ENCODE results near the gene COL26A1. TPM values are rescaled to one million over a fixed set of nuclear protein-coding genes. Genes with fewer than 3 reads are reported as not detected.

COL26A1 gene
- polyA plus RNA-seq, 1 donor from 2014 or later, result 36.6 TPM

DNA sequence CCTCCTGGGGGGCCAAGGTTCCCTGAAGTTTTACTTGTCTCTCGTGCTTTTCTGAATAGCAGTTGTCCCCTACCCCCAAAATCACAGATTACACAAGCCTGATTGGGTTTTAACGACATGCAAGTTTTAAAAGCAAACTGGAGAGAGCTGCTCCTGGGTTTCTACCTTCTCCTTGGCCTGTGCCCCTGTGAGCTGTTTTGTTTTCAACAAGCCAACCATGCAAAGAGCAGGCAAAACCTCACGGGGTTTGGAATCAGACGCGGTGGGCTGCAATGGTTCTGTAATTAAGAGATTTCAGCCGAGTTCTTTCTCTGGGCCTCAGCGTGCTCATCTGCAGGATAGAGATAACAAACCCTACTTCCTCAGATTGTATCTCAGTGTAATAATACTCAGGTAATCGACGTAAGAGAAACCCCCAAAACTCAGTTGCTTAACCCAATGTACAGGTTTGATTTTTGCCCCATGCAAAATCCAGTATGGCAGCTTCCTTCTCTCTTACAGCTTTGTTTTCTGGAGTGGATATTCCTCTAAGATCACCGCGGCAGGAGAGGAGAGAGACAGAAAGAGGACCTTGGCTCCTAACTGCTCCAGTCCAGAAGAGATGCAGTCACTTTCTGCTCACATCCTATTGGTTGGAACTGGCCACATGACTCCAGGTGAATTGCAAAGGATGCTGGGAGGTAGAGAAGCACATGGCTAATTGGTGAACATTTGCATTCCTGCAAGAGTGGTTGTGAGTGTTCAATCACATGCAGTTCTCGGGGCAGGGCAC, 224.4 kb downstream of the COL26A1 start:
- no peak overlapping the region for H3K9ac ChIP-seq (ENCODE audit: low read length)
- H3K79me2 ChIP-seq (replicated peaks; ENCODE audit: insufficient read depth, low read length), result no peaks in the 10 kb centered on the region
- H3K27ac ChIP-seq (ENCODE audit: low read length), result no peak overlapping the region
- no peaks in the 10 kb centered on the region for H4K20me1 ChIP-seq (ENCODE audit: insufficient read depth)
- H3K36me3 ChIP-seq (ENCODE audit: insufficient read depth, low read length), result no peaks in the 10 kb centered on the region
- H3K27me3 ChIP-seq (ENCODE audit: insufficient read depth, low read depth, low read length), result no peaks in the 10 kb centered on the region
- H3K4me2 ChIP-seq (ENCODE audit: low read length), result no peak overlapping the region
- H2AFZ ChIP-seq (ENCODE audit: low read depth, low read length), result no peak overlapping the region
- no peaks in the 10 kb centered on the region for H3K9me2 ChIP-seq (ENCODE audit: insufficient read depth, low read length)
- no peaks in the 10 kb centered on the region for H3K9me3 ChIP-seq (ENCODE audit: low read length)
- H3K4me3 ChIP-seq (ENCODE audit: low read length), result no peak overlapping the region
- TF ChIP-seq POLR2AphosphoS5 (IDR thresholded peaks at IDR 0.05) (no peak), TAF1 (IDR thresholded peaks at IDR 0.05; ENCODE audit: low read depth) (no peak), EZH2 (IDR thresholded peaks at IDR 0.05; ENCODE audit: borderline replicate concordance, insufficient read depth, low read length, poor library complexity, severe bottlenecking) (no peak), RAD21 (conservative IDR thresholded peaks at IDR 0.05) (no peak), SMC3 (conservative IDR thresholded peaks at IDR 0.05; ENCODE audit: poor library complexity) (no peak)
- TF ChIP-seq, protein P1, sequence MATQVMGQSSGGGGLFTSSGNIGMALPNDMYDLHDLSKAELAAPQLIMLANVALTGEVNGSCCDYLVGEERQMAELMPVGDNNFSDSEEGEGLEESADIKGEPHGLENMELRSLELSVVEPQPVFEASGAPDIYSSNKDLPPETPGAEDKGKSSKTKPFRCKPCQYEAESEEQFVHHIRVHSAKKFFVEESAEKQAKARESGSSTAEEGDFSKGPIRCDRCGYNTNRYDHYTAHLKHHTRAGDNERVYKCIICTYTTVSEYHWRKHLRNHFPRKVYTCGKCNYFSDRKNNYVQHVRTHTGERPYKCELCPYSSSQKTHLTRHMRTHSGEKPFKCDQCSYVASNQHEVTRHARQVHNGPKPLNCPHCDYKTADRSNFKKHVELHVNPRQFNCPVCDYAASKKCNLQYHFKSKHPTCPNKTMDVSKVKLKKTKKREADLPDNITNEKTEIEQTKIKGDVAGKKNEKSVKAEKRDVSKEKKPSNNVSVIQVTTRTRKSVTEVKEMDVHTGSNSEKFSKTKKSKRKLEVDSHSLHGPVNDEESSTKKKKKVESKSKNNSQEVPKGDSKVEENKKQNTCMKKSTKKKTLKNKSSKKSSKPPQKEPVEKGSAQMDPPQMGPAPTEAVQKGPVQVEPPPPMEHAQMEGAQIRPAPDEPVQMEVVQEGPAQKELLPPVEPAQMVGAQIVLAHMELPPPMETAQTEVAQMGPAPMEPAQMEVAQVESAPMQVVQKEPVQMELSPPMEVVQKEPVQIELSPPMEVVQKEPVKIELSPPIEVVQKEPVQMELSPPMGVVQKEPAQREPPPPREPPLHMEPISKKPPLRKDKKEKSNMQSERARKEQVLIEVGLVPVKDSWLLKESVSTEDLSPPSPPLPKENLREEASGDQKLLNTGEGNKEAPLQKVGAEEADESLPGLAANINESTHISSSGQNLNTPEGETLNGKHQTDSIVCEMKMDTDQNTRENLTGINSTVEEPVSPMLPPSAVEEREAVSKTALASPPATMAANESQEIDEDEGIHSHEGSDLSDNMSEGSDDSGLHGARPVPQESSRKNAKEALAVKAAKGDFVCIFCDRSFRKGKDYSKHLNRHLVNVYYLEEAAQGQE (IDR thresholded peaks at IDR 0.05; ENCODE audit: borderline replicate concordance), result no peak
- no peaks in the 10 kb centered on the region for H3F3A ChIP-seq (ENCODE audit: insufficient read depth, low read length, poor library complexity, severe bottlenecking)

DNA sequence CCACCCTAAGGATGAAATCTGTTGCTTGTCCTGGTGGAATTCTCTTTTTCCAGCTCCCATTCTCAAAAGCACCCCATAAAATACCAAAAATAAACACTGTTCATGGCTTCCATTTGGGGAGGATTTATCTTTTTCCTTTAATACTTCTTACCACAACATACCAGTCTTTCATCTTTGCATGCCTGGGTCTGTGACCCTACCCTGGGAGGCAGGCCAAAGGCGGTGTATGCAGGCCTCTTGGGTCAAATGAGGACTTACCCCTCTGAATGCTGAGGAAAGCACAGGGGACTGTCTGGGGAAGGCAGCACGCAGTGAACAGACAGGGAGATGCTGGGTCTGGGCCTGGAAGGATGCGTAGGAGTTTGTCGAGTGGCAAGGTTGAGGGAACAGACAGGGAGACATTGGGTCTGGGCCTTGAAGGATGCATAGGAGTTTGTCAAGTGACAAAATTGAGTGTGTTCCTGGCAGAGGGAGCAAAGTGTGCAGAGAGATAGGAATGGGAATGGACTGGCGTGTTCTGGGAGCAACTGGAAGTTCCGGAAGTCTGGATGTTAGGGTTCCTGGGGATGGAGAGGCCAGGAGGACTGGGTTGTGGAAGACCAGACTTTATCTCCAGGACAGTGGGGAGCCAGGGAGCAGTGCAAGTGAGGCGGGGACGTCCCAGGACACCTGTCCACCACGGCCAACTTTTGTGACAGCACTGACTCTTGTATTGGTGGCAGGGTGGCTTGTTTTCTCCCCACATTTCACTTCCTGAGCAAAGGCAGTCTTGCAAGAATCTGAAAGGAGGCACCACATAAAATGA, 225.7 kb downstream of the COL26A1 start:
- no peaks in the 10 kb centered on the region for H3K27me3 ChIP-seq (ENCODE audit: insufficient read depth, low read depth, low read length)
- H3K4me2 ChIP-seq (ENCODE audit: low read length), result no peak overlapping the region
- TF ChIP-seq MXI1 (conservative IDR thresholded peaks at IDR 0.05; ENCODE audit: poor library complexity, severe bottlenecking) (no peak), RAD21 (conservative IDR thresholded peaks at IDR 0.05) (no peak), EZH2 (IDR thresholded peaks at IDR 0.05; ENCODE audit: borderline replicate concordance, insufficient read depth, low read length, poor library complexity, severe bottlenecking) (no peak), SMC3 (conservative IDR thresholded peaks at IDR 0.05; ENCODE audit: poor library complexity) (no peak), EP300 (conservative IDR thresholded peaks at IDR 0.05; ENCODE audit: poor library complexity, severe bottlenecking) (no peak), TAF1 (IDR thresholded peaks at IDR 0.05; ENCODE audit: low read depth) (no peak), POLR2AphosphoS5 (IDR thresholded peaks at IDR 0.05) (no peak)
- TF ChIP-seq, protein P2, sequence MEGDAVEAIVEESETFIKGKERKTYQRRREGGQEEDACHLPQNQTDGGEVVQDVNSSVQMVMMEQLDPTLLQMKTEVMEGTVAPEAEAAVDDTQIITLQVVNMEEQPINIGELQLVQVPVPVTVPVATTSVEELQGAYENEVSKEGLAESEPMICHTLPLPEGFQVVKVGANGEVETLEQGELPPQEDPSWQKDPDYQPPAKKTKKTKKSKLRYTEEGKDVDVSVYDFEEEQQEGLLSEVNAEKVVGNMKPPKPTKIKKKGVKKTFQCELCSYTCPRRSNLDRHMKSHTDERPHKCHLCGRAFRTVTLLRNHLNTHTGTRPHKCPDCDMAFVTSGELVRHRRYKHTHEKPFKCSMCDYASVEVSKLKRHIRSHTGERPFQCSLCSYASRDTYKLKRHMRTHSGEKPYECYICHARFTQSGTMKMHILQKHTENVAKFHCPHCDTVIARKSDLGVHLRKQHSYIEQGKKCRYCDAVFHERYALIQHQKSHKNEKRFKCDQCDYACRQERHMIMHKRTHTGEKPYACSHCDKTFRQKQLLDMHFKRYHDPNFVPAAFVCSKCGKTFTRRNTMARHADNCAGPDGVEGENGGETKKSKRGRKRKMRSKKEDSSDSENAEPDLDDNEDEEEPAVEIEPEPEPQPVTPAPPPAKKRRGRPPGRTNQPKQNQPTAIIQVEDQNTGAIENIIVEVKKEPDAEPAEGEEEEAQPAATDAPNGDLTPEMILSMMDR (IDR thresholded peaks at IDR 0.05; ENCODE audit: poor library complexity, severe bottlenecking), result no peak
- TF ChIP-seq, protein P1 (IDR thresholded peaks at IDR 0.05; ENCODE audit: borderline replicate concordance), result no peak
- H3K9me3 ChIP-seq (ENCODE audit: low read length), result no peaks in the 10 kb centered on the region
- H3K27ac ChIP-seq (ENCODE audit: low read length), result no peak overlapping the region
- no peak overlapping the region for H3K9ac ChIP-seq (ENCODE audit: low read length)
- no peaks in the 10 kb centered on the region for H3K36me3 ChIP-seq (ENCODE audit: insufficient read depth, low read length)
- H4K20me1 ChIP-seq (ENCODE audit: insufficient read depth), result no peaks in the 10 kb centered on the region
- no peaks in the 10 kb centered on the region for H3K79me2 ChIP-seq (replicated peaks; ENCODE audit: insufficient read depth, low read length)
- no peak overlapping the region for H3K4me3 ChIP-seq (ENCODE audit: low read length)
- H2AFZ ChIP-seq (ENCODE audit: low read depth, low read length), result no peak overlapping the region
- no peaks in the 10 kb centered on the region for H3F3A ChIP-seq (ENCODE audit: insufficient read depth, low read length, poor library complexity, severe bottlenecking)
- H3K9me2 ChIP-seq (ENCODE audit: insufficient read depth, low read length), result no peaks in the 10 kb centered on the region

Measured in neural cell (in vitro differentiated cells).